ENCODE data around the gene CHPF. TPM values are rescaled to one million over a fixed set of nuclear protein-coding genes. Genes with fewer than 3 reads are reported as not detected.

The CHPF gene, protein sequence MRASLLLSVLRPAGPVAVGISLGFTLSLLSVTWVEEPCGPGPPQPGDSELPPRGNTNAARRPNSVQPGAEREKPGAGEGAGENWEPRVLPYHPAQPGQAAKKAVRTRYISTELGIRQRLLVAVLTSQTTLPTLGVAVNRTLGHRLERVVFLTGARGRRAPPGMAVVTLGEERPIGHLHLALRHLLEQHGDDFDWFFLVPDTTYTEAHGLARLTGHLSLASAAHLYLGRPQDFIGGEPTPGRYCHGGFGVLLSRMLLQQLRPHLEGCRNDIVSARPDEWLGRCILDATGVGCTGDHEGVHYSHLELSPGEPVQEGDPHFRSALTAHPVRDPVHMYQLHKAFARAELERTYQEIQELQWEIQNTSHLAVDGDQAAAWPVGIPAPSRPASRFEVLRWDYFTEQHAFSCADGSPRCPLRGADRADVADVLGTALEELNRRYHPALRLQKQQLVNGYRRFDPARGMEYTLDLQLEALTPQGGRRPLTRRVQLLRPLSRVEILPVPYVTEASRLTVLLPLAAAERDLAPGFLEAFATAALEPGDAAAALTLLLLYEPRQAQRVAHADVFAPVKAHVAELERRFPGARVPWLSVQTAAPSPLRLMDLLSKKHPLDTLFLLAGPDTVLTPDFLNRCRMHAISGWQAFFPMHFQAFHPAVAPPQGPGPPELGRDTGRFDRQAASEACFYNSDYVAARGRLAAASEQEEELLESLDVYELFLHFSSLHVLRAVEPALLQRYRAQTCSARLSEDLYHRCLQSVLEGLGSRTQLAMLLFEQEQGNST
- 93.1 TPM for total RNA-seq
- long read RNA-seq, transcript CHPF-201 (4 exons, 3,013 nt): major isoform, 40 of 108 reads
- long read RNA-seq, transcript CHPF-202 (2 exons, 1,079 nt): minor isoform, 6 of 108 reads
- long read RNA-seq, partial matches to known transcripts: 34 of 108 reads
- long read RNA-seq, other reads (novel, unspliced or antisense): 27 of 108 reads

DNA sequence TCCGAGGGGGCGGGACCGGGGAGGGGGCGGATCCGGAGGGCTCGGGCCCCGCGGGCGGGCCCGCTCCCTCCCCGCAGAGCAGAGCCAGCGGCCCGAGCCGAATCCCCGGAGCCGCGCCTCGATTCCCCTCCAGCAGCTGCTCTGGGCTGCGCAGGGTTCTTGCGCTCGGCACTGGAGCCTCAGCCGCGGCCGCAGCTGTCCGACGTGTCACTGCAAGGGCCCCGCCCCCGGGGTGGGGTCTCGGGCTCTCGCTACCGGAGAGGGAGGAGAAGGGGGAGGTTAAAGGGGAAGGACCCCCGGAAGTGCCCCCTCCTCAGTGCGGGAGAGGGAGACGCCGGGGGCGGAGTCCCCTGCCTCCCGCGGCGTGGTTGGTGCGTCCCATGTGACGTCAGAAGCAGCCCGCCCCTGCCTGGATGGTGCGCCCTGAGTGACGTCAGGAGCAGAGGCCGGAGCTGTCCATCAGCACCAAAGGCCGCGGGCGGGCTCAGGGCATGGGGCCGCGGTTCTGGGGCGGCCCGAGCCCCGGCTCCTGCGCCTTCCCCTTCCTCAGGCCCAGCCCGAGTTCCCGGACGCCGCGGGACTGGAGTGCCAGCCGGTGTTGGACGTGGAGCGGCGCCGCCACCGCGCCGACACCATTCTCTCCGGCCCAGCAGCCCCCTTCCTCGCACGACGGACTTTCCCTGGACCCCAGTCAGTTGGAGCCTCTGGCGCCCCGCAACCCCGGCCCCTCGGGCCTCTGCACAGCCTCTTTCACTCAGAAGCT lies at the start of gene CHPF, which contains the start of gene TMEM198:
TSS of gene CHPF (minus strand) at position 214 of the 763 bp plus-strand sequence. CDS start 271 bp downstream, outside the sequence.
TSS of gene TMEM198 (plus strand) at position 433 of the 763 bp plus-strand sequence. CDS start 700 bp downstream, outside the sequence.
- intact Hi-C loops (cut with micrococcal nuclease): no loop called here
- peak; percentile 99 for DNase-seq
- peak; percentile 93 for ATAC-seq

DNA sequence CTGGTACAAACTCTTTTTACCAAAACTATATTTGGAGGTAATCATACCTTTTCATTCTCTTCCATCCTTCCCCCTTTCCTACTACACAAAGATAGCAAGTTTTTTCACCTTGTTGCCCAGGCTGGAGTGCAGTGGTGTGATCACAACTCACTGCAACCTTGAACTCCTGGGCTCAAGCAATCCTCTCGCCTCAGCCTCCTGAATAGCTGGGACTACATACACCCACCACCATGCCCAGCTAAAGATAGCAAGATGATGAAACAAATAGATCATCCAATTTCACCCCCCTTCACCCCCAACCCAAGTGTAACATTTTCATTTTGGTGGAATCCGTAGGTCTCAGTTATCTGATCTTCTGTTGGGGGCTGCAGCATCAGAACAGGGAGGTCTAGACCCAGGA lies 49.5 kb upstream of the CHPF start:
- ATAC-seq (no peak), DNase-seq (no peak)
- intact Hi-C loops (cut with micrococcal nuclease): no loop called here

DNA sequence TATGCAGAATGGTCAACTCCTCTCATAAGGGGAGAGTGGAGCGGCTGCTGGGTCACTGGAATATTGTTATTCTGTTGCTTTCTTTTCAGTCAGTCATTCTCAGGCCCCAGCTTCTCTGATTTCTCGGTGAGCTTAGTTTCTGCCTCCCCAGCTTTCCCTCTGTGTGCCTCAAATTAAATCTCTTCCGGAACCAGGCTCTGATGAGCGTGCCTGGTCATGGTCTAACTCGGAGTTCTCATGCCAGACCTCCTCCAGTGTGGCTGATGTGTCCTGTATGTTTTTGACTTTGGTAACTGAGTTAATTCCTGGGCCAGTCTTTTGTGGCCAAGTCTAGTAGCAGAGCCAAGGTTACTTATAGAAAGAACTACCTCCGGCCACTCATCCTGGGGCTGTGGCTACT lies 49.1 kb upstream of the CHPF start:
- intact Hi-C loops (cut with micrococcal nuclease): no loop called here
- no peak for DNase-seq
- no peak for ATAC-seq

DNA sequence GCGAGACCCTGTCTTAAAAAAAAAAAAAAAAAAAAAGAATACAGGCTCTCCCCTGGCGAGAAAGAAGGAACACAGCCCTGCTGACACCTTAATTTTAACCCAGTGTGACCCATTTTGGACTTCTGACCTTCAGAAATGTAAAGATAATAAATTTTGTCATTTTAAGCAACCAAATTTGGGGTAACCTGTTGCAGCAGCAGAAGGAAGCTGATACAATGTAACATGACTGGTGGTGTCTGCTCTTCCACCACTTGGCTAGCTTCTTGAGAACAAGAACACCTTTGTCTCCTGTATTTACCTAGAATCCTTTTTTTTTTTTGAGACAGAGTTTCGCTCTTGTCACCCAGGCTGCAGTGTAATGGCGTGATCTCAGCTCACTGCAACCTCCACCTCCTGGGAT lies 47.5 kb upstream of the CHPF start:
- intact Hi-C loops (cut with micrococcal nuclease): no loop called here
- no peak for ATAC-seq
- no peak for DNase-seq

DNA sequence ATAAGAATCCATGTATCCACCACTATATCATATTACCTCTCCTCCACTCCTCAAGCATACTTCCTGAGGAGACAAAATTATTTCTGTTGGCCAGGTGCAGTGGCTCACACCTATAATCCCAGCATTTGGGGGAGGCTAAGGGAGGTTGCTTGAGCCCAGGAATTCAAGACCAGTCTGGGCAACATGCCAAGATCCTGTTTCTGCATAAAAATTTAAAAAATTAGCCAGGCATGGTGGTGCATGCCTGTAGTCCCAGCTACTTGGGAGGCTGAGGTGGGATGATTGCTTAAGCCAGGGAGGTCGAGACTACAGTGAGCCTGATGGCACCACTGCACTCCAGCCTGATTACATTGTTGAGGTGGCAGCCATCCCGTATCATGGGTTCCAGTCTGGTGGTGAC lies 37.7 kb upstream of the CHPF start:
- ATAC-seq (no peak), DNase-seq (no peak)
- intact Hi-C loops (cut with micrococcal nuclease): no loop called here

DNA sequence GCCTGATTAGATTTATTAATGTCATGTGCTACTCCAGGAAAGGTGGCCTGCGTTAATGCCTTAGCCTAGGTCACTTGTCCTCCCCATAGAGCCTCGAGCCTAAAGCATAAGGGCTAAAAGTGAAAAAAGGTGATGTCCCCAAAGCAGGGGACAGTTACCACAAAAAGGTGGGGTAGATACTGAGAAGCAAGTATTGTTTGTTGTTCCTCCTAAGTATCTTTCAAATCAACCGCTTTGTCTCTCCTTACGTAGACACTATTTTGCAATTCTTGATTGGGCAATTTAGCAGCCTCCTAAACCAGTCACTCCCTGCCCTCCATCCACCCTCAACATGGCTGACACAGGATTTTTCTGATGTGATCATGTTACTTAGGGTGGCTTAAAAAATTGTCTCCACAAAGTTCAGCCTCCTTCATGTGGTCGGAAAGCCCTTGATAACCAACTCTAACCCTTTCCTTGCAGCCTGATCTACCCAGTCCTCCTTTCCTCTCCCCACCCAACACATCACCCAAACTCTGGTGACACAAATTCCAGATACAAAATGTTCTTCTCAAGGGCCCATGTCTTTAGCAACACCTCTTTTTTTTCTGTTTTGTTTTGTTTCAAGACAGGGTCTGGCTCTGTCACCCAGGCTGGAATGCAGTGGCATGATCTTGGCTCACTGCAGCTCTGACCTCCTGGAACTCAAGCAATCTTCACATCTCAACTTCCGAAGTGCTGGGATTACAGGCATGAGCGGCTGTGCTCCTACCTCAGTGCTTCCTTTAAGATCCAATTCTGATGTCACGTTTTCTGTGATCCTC lies 35.4 kb upstream of the CHPF start:
- intact Hi-C loops (cut with micrococcal nuclease): no loop called here
- ATAC-seq (no peak), DNase-seq (no peak)

DNA sequence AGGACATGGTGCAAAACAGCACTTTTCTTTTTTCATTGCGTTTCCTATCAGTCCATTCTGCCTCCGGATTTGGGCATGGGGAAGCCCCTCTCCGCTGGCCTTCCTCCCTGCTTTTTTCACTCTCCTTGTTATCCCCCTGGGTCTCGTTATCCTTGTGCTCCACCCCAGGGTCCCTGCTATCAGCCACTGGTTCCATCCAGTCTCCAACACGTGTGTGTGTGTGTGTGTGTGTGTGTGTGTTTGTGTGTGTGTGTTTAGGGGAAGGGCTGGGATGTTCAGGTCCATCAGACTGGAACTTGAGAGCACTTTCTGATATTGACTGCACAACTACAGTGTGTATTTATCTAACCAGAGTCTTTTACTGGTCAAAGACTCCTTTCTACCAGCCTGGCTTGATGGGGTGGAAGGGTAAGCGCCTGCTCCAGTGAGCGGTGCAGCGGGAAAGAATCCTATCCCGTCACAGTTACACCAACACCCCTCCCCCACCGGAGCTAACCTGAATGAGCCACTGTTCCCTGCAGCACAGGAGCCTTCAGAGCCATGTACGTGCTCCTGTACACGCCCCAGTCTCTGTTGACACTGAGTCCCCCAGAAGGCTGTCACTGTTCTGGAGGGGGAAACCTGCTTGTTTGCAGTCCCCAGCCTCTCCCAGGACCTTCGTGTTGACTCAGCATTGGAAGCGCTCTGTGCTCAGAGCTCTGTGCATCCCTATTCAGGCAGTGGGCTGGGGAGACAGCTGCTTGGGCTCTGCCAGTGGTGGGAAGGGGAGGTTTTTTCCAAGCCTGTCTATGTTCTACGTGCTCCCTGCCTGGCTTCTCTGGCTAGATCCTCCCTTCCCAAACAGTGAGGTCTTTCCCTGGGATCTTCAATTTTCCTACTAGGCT lies 33.1 kb upstream of the CHPF start:
- no peak for DNase-seq
- ATAC-seq: peak; percentile 28
- intact Hi-C loops (cut with micrococcal nuclease): no loop called here

DNA sequence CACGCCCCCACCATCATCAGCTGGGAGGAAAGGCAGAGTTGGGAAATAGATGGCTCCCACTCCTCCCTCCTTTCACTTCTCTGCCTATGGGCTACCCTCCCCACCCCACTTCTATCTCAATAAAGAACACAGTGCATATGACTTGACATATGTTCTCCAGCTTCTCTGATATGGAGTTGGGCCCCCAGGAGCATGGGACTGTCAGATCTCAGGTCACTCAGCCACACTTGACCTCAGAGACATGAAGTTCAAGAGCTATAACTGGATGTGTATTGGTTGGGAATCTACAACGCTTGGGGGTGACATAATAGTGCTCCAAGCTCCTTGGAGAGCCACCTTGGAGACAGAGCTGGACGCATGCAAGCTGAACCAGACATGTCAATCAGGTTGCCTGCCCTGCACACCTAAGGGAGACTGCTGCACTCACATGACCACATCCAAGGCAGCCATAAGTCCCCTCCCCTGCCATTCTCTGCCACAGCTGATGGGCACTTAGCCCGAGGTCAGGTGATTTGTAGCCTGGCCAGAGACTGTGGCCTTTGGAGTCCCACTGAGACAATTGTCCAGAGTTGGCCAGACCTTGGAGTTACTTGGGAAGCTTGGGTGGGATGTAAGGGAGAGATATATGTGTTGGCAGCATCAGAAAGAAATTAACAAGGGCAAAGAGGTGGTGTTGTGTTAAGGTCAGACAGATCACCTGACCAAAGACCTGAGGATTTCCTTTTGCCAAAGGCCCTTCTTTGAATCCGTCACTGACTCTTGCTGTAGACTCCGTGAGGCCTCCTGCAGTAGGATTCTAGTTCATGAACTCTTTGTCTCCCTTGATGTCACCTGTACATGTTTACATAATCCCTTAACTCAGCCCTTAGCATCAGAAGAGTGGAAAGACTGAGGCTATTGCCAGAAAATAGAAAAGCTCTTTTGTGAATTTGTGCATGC lies 32.2 kb upstream of the CHPF start:
- intact Hi-C loops (cut with micrococcal nuclease): no loop called here
- no peak for ATAC-seq
- no peak for DNase-seq

DNA sequence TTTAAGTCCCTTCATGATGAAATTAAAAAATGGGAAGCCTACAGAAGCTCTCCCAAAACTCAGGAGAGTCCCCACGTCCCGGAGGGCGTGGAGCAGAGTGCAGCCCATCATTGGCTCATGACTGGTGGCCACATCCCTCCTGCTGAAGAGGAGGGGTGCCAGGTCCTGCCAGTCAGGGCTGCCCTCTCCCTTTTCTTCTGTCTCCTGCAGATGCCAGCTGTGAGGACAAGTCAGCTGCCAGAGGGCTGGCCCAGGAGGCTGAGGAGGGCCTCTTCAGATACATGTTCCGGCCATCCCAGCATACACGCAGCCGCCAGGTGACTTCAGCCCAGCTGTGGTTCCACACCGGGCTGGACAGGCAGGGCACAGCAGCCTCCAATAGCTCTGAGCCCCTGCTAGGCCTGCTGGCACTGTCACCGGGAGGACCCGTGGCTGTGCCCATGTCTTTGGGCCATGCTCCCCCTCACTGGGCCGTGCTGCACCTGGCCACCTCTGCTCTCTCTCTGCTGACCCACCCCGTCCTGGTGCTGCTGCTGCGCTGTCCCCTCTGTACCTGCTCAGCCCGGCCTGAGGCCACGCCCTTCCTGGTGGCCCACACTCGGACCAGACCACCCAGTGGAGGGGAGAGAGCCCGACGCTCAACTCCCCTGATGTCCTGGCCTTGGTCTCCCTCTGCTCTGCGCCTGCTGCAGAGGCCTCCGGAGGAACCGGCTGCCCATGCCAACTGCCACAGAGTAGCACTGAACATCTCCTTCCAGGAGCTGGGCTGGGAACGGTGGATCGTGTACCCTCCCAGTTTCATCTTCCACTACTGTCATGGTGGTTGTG lies 31.1 kb upstream of the CHPF start:
- intact Hi-C loops (cut with micrococcal nuclease): no loop called here
- no peak for DNase-seq
- ATAC-seq: no peak

DNA sequence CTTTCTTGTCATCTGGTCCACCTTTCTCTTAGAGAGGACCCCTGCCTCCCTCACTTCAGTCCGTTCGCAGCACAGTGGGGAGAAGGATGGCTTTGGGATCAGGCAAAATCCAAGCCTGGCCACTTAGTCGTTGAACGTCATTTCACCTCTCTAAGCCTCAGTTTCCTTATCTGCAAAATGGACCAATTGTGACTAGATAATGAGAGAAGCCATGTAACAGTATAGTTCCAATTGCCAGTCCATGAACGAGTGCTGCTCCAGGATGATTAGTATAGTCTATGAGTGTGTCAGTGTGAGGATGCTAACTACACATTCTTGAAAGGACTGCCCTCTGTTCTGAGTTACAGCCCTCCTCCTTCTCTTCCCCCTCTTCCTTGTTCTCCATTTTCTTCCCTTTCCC lies 29.6 kb upstream of the CHPF start:
- DNase-seq (no peak), ATAC-seq (no peak)
- intact Hi-C loops (cut with micrococcal nuclease): no loop called here

DNA sequence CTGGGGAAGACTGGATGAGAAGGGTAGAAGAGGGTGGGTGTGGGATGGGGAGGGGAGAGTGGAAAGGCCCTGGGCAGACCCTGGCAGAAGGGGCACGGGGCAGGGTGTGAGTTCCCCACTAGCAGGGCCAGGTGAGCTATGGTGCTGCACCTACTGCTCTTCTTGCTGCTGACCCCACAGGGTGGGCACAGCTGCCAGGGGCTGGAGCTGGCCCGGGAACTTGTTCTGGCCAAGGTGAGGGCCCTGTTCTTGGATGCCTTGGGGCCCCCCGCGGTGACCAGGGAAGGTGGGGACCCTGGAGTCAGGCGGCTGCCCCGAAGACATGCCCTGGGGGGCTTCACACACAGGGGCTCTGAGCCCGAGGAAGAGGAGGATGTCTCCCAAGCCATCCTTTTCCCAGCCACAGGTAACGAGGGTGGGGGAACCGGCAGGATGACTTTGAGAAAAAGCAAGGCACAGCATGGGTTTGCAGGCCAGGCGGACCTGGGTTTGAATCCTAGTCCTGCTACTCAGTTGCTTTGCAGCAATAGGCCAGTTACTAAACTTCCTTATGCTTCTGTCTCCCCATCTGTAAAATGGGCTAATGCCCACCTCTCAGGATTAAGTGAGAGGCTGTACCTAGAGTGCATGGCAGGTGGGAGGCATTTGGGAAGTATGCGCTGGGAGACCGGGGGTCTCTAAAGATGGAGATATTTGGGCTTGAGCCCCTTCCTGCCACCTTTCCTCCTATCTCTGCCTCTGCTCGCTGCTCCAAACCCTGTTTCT lies 28.8 kb upstream of the CHPF start, which contains the start of gene INHA:
TSS of gene INHA (plus strand) at position 74 of the 765 bp plus-strand sequence. CDS start at position 139, 65 bp downstream.
- no peak for DNase-seq
- intact Hi-C loops (cut with micrococcal nuclease): no loop called here
- ATAC-seq: no peak

DNA sequence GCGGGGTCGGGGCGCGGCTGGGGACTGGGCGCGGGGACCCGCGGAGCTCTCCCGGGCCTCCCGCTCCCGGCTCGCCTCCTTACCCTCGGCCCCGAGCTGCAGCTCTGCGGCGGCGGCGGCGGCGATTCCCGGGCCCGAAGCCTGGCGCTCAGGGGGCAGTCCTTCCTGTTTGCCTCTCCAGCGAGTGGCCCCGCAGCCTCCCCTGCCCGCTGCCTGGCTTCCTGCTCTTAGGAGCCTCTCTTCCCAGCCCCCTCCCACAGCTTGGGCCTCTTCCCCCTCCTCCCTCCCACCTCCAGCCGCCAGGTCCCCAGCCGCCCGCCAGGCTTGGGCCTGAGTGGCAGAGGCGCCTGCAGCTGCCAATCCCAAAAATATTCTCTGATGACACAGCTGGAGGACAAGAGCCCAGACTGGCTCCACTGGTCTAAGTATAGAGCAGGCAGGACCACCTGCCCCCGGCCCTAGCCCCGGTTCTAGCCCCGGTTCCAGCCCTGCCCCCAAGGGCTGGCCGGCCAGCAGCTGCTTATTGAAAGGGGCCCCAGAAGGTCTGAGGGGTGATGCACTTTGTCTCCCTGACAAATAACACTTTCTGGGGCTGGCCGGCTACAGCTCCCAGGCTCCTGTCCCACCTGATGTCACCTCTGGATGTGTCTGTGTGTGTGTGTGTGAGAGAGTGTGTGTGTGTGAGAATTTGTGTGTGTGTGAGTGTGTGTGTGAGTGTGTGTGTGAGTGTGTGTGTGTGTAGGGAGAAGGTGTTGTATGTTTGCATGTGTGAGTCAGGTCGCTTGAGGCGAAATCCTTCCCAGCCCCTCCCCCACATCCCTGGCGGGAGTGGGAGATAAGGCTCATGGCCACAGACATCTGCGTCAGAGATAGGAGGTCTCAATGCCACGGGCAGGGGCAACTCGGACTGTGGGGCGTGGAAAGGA lies 28.0 kb upstream of the CHPF start, which contains the start of gene OBSL1:
TSS of gene OBSL1 (minus strand) at position 229 of the 926 bp plus-strand sequence. CDS start 307 bp downstream, outside the sequence.
- peak; percentile 88 for ATAC-seq
- peak; percentile 90 for DNase-seq
- intact Hi-C loops (cut with micrococcal nuclease): no loop called here

DNA sequence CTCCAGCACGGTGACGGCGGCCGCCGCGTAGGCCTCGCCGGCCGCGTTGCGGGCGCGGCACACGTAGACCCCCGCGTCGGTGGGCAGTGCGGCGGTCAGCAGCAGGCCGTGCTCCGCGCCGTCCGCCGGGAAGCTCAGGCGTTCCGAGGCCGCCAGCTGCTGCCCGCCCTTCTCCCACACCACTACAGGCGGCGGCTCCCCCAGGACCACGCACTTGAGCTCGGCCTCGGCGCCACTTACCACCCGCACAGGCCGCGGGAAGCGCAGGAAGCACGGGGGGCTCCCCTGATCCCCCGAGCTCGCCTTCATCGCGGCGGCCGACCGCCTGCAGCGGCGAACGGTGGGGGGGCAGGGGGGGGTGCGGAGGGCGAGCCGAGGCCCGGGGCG lies 27.3 kb upstream of the CHPF start:
- DNase-seq (peak; percentile 62), ATAC-seq (peak; percentile 7)
- intact Hi-C loops (cut with micrococcal nuclease): no loop called here
